Spleen (tissue), 11 donors: ENCODE measurements around the gene DUSP3. TPM values are rescaled to one million over a fixed set of nuclear protein-coding genes. Genes with fewer than 3 reads are reported as not detected.

ENCODE experiments used
- DNase-seq: peaks from one replicate; pipeline ENCODE4 v3.0.0-alpha.2; 2020
- H3K27ac ChIP-seq, 8 donors: fragments of 200-600 bp; sonication (generic) in 7 of 8; 1 replicate in 4 of 8; 2 replicates in 4 of 8; pipeline versions ENCODE4 v1.5.0 to v1.8.0; 2016 to 2021; ENCODE audit warnings: inconsistent platforms in 4 of 8, mild to moderate bottlenecking in 4 of 8, moderate library complexity in 1 of 8
- H3K27me3 ChIP-seq, 7 donors: fragments of 200-600 bp; sonication (generic) in 6 of 7; replicated peaks in 1 of 7; 1 replicate in 4 of 7; 2 replicates in 3 of 7; pipeline versions ENCODE4 v1.5.0 to v1.8.0; 2016 to 2021; ENCODE audit warnings: inconsistent platforms in 3 of 7, mild to moderate bottlenecking in 1 of 7
- H3K36me3 ChIP-seq, 6 donors: fragments of 200-600 bp; sonication (generic) in 5 of 6; 1 replicate in 4 of 6; 2 replicates in 2 of 6; pipeline versions ENCODE4 v1.5.0 to v1.8.0; 2016 to 2021; ENCODE audit warnings: inconsistent platforms in 2 of 6
- H3K4me1 ChIP-seq, 6 donors: fragments of 200-600 bp; sonication (generic) in 5 of 6; 1 replicate in 3 of 6; 2 replicates in 3 of 6; pipeline versions ENCODE4 v1.5.0 to v1.8.0; 2016 to 2021; ENCODE audit warnings: inconsistent platforms in 3 of 6
- H3K4me3 ChIP-seq, 8 donors: fragments of 200-600 bp; sonication (generic) in 7 of 8; 1 replicate in 4 of 8; 2 replicates in 4 of 8; pipeline versions ENCODE4 v1.5.0 to v1.8.0; 2016 to 2021; ENCODE audit warnings: inconsistent platforms in 4 of 8, mild to moderate bottlenecking in 4 of 8, moderate library complexity in 2 of 8
- H3K9me3 ChIP-seq, 8 donors: fragments of 200-600 bp; sonication (generic) in 7 of 8; 1 replicate in 4 of 8; 2 replicates in 4 of 8; pipeline versions ENCODE4 v1.5.0 to v1.8.0; 2016 to 2021; ENCODE audit warnings: inconsistent platforms in 4 of 8
- POLR2A ChIP-seq, 3 donors: fragments of 450-650 bp; IDR thresholded peaks; one replicate each; pipeline ENCODE4 v1.5.1; 2017; ENCODE audit warnings: antibody characterized with exemption in 3 of 3, mild to moderate bottlenecking in 1 of 3
- POLR2AphosphoS5 ChIP-seq, 3 donors: sonication (generic); formaldehyde crosslinking; IDR thresholded peaks; one replicate each; pipeline ENCODE4 v1.5.1; 2017; ENCODE audit warnings: antibody characterized with exemption in 3 of 3
- WGBS, 5 donors: extraction: QIAGEN DNeasy Blood & Tissue Kit in 3 of 5; methylation state at CpG; one replicate each; pipeline versions ENCODE4 v1.1.5 to v1.1.7; 2013 to 2018; 5-methylcytosine and 5-hydroxymethylcytosine counted together
- intact Hi-C: fragments of 100-400 bp; cut with DNase I; formaldehyde crosslinking; loops from one replicate; pipeline ENCODE4 v1.15.0; 2023; ENCODE audit warnings: low total_unique reads
- polyA plus RNA-seq, 3 donors: library from polyadenylated mRNA; stranded (reverse); fragments of 200-250 nt; gene quantifications; one replicate each; pipeline ENCODE4 v1.2.1, GENCODE V29; 2013
- total RNA-seq, 7 donors: library from RNA; depleted of rRNA in 3 of 7; stranded (reverse); fragments of >200 nt in 3 of 7; fragmentation: NEBNext Ultra II Directional in 4 of 7; extraction: Animal tissue kit (Norgen Biotek cat#: 25700) in 4 of 7; gene quantifications; one replicate each; pipeline versions ENCODE4 v1.1.0 to v1.2.1, GENCODE V29; 2016 to 2021
- TF ChIP-seq, protein P1 (sequence below), 11 experiments: fragments of 200-600 bp in 7 of 11; fragments of 450-650 bp in 4 of 11; sonication (generic) in 4 of 11; IDR thresholded peaks in 8 of 11; conservative IDR thresholded peaks in 3 of 11; 1 replicate in 7 of 11; 2 replicates in 4 of 11; pipeline versions ENCODE4 v1.4.0 to v1.8.0; 2016 to 2021; ENCODE audit warnings: antibody characterized with exemption in 11 of 11, inconsistent platforms in 4 of 11, mild to moderate bottlenecking in 1 of 11
- donor health status: healthy with polysubstance abuse.
- donor health status: DM: no; HTN: no; CAD: no; lungs with moderate emphysema.
- donor health status: DM: no; HTN: no; CAD: no.
- donor health status: Bipolar disorder and iron deficiency.
- donor health status: healthy.
- donor health status: DM: no; HTN: no; CAD: no.
- donor health status: DM: yes; HTN: yes; CAD: no.

Gene DUSP3
- total and polyA plus RNA-seq, 10 donors = 25.7 to 96.2 (median 68.9) TPM

DNA sequence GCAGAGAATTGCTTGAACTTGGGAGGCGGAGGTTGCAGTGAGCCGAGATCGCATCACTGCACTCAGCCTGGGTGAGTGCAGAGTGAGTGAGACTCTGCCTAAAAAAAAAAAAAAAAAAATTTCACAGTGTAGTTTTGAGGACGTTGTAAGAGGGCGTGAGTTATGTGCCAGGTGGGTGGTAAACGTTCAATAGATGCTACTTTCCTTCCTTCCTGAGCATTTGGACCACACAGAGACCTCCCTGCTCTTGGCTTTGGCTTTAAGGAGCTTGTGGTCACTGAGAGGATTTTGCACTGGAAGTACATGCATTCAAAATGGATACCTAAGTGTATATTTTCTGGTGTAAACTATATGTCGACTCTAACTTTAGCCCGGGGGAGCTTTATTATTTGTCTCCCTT is 50.7 kb downstream of the DUSP3 start:
- TF ChIP-seq POLR2AphosphoS5 (IDR thresholded peaks at IDR 0.05) (no peak), POLR2A (IDR thresholded peaks at IDR 0.05) (no peak)
- TF ChIP-seq, protein P1, sequence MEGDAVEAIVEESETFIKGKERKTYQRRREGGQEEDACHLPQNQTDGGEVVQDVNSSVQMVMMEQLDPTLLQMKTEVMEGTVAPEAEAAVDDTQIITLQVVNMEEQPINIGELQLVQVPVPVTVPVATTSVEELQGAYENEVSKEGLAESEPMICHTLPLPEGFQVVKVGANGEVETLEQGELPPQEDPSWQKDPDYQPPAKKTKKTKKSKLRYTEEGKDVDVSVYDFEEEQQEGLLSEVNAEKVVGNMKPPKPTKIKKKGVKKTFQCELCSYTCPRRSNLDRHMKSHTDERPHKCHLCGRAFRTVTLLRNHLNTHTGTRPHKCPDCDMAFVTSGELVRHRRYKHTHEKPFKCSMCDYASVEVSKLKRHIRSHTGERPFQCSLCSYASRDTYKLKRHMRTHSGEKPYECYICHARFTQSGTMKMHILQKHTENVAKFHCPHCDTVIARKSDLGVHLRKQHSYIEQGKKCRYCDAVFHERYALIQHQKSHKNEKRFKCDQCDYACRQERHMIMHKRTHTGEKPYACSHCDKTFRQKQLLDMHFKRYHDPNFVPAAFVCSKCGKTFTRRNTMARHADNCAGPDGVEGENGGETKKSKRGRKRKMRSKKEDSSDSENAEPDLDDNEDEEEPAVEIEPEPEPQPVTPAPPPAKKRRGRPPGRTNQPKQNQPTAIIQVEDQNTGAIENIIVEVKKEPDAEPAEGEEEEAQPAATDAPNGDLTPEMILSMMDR (IDR thresholded peaks at IDR 0.05 in 8 of 11, conservative IDR thresholded peaks at IDR 0.05 in 3 of 11) = no peak
- H3K27ac ChIP-seq = no peak overlapping the region
- intact Hi-C loops = no loop called here
- H3K27me3 ChIP-seq = no peaks in the 10 kb centered on the region
- peaks cover 0 to 4% (median 0%) of the 10 kb centered on the region in 8 donors for H3K9me3 ChIP-seq
- no peak overlapping the region for H3K4me3 ChIP-seq
- WGBS, 5 donors = 76 to 84% (median 80%) methylated on average over 8 of the region's 8 CpGs
- H3K36me3 ChIP-seq = no peaks in the 10 kb centered on the region
- DNase-seq = no peak
- H3K4me1 ChIP-seq = no peaks in the 10 kb centered on the region

DNA sequence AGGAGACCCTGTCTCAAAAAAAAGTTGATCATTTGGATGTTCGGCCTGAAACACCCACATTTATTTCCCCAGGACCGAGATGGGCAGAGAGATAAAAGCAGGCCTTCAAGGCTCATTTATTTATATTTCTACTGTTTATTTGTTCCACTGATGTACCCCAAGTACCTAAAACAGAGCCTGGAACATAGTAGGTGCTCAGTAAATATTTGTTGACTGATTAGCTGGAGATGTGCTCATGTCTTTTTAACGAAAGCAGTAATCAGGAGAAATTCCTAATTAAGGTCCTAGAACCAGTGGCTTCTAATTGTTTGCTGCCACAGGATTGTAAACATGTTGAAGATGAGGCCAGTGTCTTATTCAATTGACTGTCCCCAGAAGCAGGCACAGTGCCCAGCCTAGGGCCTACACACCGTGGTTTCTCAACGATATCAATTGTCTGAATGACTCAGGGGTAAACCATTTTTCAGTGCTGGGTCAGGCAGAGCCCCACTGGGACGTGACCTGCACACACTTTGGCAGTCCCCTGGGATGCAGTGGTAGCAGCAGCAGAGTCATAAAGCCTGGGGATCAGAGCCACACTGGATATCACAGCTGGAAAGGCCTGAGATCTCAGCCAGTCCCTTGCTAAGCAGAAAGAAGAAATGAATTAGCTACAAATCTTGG is 54.9 kb downstream of the DUSP3 start:
- Histone ChIP-seq H3K9me3 (no peaks in the 10 kb centered on the region), H3K36me3 (no peaks in the 10 kb centered on the region), H3K4me3 (no peak overlapping the region), H3K4me1 (peaks cover 2 to 18% (median 11%) of the 10 kb centered on the region in 6 donors), H3K27me3 (no peaks in the 10 kb centered on the region), H3K27ac (no peak overlapping the region)
- intact Hi-C loops = no loop called here
- 61 to 72% (median 68%) methylated on average over 6 of the region's 6 CpGs for WGBS, 5 donors
- no peak for DNase-seq
- TF ChIP-seq POLR2AphosphoS5 (IDR thresholded peaks at IDR 0.05) (no peak), POLR2A (IDR thresholded peaks at IDR 0.05) (no peak)
- TF ChIP-seq, protein P1 (IDR thresholded peaks at IDR 0.05 in 8 of 11, conservative IDR thresholded peaks at IDR 0.05 in 3 of 11) = no peak

DNA sequence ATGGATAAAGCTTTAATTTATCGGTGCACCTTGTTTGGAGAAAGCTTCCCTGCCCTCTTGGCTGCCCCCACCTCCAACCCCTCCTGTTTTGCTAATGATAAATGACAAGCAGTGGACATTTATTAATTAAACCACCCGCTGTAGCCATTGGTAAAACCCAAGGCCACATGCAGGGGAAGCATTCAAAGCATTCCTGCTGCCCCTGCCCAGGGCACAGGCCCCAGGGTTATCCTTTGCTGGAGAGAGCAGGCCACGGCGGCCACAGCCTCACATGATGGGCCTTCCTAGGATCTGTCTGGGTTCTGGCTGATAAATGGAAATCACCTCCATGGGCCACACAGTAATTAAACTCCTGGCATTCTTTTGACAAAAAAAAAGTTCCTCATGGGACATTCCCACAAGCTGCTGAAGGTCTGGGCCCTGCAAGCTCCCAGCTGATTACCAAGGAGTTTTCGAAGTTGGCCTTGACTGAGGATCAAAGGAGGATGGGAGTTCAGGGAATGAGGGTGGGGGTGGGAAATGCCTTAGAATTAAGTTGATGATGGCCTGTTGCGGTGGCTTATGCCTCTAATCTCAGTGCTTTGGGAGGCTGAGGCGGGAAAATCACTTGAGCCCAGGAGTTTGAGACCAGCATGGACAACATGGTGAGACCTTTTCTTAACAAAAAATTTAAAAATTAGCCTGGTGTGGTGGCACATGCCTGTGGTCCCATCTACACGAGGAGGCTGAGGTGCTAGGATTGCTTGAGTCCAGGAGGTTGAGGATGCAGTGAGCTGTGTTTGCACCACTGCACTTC is 55.7 kb downstream of the DUSP3 start:
- TF ChIP-seq, protein P1 (IDR thresholded peaks at IDR 0.05 in 8 of 11, conservative IDR thresholded peaks at IDR 0.05 in 3 of 11) = no peak
- no peak for TF ChIP-seq POLR2AphosphoS5 (IDR thresholded peaks at IDR 0.05)
- no peak for TF ChIP-seq POLR2A (IDR thresholded peaks at IDR 0.05)
- Histone ChIP-seq H3K4me1 (peaks cover 2 to 18% (median 11%) of the 10 kb centered on the region in 6 donors), H3K9me3 (no peaks in the 10 kb centered on the region), H3K4me3 (no peak overlapping the region), H3K27me3 (no peaks in the 10 kb centered on the region), H3K27ac (no peak overlapping the region), H3K36me3 (no peaks in the 10 kb centered on the region)
- WGBS, 5 donors = 71 to 89% (median 82%) methylated on average over 8 of the region's 8 CpGs
- DNase-seq = no peak
- intact Hi-C loops = no loop called here

DNA sequence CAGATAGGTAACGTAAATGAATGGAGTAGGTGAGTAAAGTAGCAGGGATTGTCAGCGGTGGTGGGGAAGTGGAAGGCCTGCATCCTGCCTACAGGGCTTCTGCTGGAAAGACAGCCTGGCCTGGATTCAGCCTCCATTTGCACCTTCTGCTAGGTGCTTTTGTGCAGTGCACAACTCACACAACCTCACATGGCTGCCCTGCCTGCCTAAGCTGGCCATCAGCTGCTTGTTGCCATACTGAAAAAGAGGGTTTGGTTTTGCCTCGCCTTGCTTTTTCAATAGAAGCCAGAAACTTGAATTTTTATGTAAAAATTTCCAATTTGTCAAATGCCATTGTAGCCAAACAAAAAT is 56.5 kb downstream of the DUSP3 start:
- Histone ChIP-seq H3K9me3 (no peaks in the 10 kb centered on the region), H3K27me3 (no peaks in the 10 kb centered on the region), H3K36me3 (no peaks in the 10 kb centered on the region), H3K4me1 (peaks cover 2 to 18% (median 11%) of the 10 kb centered on the region in 6 donors), H3K27ac (no peak overlapping the region), H3K4me3 (no peak overlapping the region)
- 87 to 100% (median 97%) methylated on average over 3 of the region's 3 CpGs for WGBS, 5 donors
- intact Hi-C loops = no loop called here
- TF ChIP-seq POLR2A (IDR thresholded peaks at IDR 0.05) = no peak
- TF ChIP-seq, protein P1 (IDR thresholded peaks at IDR 0.05 in 8 of 11, conservative IDR thresholded peaks at IDR 0.05 in 3 of 11) = no peak
- no peak for TF ChIP-seq POLR2AphosphoS5 (IDR thresholded peaks at IDR 0.05)
- no peak for DNase-seq
